ENCODE data around the gene BCORL1.

BCORL1 gene

DNA sequence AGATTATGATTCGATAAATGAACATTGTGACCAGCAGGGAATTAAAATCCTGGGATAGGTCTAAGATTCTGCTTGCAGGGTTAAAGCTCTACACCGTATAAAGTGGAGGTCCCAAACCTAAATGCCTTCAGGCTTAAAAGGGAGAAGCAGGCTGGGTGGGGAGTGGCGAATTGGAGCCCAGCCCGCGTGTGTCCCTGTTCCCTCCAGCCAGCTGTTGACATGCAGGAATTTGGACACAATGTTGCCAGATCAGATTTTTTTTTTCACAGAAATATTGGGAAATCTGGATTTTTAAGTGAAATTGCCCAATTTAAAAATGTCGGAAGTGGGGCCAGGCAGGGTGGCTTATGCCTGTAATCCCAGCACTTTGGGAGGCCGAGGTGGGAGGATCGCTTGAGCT, 67.4 kb downstream of the BCORL1 start:
- H3K27ac ChIP-seq = no peak overlapping the region
- TF ChIP-seq ZFX (IDR thresholded peaks at IDR 0.05; ENCODE audit: borderline replicate concordance) = no peak
- TF ChIP-seq, protein P1, sequence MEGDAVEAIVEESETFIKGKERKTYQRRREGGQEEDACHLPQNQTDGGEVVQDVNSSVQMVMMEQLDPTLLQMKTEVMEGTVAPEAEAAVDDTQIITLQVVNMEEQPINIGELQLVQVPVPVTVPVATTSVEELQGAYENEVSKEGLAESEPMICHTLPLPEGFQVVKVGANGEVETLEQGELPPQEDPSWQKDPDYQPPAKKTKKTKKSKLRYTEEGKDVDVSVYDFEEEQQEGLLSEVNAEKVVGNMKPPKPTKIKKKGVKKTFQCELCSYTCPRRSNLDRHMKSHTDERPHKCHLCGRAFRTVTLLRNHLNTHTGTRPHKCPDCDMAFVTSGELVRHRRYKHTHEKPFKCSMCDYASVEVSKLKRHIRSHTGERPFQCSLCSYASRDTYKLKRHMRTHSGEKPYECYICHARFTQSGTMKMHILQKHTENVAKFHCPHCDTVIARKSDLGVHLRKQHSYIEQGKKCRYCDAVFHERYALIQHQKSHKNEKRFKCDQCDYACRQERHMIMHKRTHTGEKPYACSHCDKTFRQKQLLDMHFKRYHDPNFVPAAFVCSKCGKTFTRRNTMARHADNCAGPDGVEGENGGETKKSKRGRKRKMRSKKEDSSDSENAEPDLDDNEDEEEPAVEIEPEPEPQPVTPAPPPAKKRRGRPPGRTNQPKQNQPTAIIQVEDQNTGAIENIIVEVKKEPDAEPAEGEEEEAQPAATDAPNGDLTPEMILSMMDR (IDR thresholded peaks at IDR 0.05) = no peak

DNA sequence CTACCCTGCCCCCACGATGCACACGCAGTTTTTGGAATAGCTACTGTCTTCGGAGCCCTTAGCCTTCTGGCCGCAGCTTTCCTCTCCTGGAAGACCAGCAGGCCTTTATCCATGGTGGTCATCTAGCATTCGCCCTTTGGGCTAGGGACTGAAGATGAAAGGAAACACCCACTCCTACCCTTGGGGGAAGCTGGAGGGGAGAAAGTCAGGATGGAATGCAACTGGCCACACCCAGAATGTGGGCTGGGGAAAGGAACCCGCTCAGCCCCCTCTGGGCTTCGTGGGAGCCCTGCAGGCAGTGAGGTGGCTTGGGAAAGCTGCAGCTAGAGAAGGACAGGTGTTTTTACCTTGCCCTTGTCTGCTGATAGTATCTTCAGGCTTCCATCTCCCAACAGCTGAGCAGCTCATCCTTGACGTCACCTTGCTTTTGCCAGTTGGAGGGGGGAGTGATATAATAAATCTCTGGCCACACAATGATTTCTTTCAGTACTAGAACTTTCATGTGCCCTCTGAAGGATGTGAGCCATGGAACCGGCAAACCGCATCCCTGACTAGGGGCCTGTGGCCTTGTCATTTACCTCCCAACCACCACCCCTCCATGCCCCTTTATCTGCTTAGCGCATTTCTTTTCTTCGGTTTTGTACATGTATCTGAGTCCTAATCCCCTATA, 68.9 kb downstream of the BCORL1 start:
- TF ChIP-seq, protein P1 (IDR thresholded peaks at IDR 0.05) = no peak
- no peak for TF ChIP-seq ZFX (IDR thresholded peaks at IDR 0.05; ENCODE audit: borderline replicate concordance)
- H3K27ac ChIP-seq = no peak overlapping the region

DNA sequence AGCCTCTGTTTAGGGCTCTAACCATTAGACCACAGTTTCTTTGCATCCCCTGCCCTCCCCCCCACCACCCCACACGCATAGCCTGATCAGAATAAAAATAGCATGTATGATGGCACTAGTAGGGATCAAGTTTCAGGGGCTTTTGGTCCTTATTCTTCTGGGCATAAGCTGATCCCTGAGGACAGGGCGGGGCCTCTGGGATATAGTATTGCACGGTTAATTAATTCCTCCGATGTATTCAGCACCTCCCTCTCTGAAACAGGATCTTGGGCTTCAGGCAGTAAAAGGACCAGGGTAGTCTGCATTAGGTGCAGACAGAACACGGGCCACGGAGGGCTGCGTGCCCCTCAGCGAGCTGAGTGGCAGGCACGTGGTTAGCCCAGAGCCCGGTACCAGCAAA, 70.8 kb downstream of the BCORL1 start:
- no peak for TF ChIP-seq ZFX (IDR thresholded peaks at IDR 0.05; ENCODE audit: borderline replicate concordance)
- TF ChIP-seq, protein P1 (IDR thresholded peaks at IDR 0.05) = no peak
- no peak overlapping the region for H3K27ac ChIP-seq

DNA sequence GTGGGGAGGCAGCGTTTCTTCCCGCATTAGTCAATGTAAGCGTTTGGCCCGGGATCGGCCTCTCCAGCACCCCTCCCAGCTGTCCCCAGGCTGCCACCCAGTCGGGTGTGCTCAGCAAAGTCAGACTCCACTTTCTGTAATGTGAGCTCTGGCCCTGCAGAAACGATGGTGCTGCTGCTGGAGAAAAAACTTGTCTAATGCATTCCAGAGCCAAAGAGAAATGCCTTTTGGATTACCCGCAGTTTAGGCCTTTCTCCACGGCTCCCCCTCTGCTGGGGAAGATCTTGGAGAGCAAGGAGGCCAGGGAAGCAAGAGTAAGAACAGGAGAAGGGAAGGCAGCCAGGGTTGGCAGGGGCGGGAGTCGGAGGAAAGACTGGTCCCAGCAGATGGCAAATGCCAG, 72.7 kb downstream of the BCORL1 start:
- TF ChIP-seq, protein P1 (IDR thresholded peaks at IDR 0.05) = no peak
- TF ChIP-seq ZFX (IDR thresholded peaks at IDR 0.05; ENCODE audit: borderline replicate concordance) = no peak
- no peak overlapping the region for H3K27ac ChIP-seq

DNA sequence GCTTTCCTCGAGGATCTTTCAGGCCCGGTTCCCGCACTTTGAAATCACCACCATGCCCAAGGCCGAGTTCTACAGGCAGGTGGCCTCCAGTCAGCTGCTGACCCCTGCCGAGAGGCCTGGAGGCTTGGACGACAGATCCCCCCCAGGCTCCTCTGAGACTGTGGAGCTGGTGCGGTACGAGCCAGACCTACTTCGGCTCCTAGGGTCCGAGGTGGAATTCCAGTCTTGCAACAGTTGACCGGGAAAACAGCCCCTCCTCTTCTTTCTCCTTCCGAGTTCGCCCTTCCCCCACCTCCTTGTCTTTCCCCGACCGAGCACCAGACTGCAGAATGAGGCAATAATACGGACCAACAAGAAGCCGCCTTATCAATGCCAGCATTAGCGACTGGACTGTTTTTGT, 73.5 kb downstream of the BCORL1 start:
- H3K27ac ChIP-seq = no peak overlapping the region
- TF ChIP-seq, protein P1 (IDR thresholded peaks at IDR 0.05) = no peak
- TF ChIP-seq ZFX (IDR thresholded peaks at IDR 0.05; ENCODE audit: borderline replicate concordance) = no peak

DNA sequence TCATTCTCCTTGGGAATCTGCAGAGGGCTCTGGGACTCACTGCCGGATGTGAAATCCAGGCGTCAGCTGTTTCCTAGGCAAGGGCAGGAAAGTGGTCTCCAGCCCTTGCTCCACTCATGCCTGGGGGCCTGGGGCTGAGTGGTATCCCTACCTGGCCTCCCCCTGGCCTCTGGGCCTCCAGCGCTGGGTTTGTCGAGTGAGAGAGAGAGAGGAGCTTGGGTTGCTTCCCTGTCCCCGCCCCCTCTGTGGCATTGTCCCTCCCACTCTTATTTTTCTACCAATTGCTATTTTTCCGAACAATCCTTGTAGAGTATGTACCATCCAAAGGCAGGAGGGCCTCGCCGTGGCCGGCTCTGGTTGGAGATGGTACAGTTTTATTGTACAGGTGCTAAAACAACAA, 74.8 kb downstream of the BCORL1 start:
- no peak overlapping the region for H3K27ac ChIP-seq
- TF ChIP-seq ZFX (IDR thresholded peaks at IDR 0.05; ENCODE audit: borderline replicate concordance) = no peak
- TF ChIP-seq, protein P1 (IDR thresholded peaks at IDR 0.05) = no peak

DNA sequence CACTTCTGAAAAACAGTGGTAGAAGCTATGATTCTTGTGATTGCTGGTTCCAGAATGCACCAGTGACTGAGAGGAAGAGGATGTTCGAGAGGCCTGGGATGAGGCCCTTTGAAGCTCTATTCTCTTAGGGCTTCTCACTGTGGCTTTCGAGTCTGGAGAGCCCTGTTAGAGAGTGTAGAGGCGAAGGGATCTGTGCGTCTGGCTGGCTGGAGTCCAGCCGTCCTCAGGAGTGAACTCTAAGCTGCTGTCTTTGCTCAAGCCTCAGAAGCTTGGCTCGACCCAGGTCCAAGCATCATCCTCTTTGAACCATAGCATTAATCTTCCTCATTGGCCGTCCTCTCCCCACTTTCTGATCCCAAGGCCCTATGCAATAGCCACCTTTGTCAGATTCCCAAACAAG, 76.2 kb downstream of the BCORL1 start:
- TF ChIP-seq, protein P1 (IDR thresholded peaks at IDR 0.05) = no peak
- TF ChIP-seq ZFX (IDR thresholded peaks at IDR 0.05; ENCODE audit: borderline replicate concordance) = no peak
- H3K27ac ChIP-seq = no peak overlapping the region

All from 22Rv1 (cell line).